CD14-positive monocyte (primary cell): ENCODE data around the gene CTNNA2. TPM values are rescaled to one million over a fixed set of nuclear protein-coding genes. Genes with fewer than 3 reads are reported as not detected.

Experiments
- DNase-seq, 3 donors: peaks; one replicate each; pipeline ENCODE4 v3.0.0-alpha.2; 2011 to 2022
- H2AFZ ChIP-seq: 2 replicates; pipeline ENCODE4 v1.6.0; 2012; ENCODE audit warnings: mild to moderate bottlenecking, low read depth, low read length, inconsistent platforms; ENCODE audit not compliant: insufficient read depth, poor library complexity, severe bottlenecking
- H3K27ac ChIP-seq, 2 donors: 1 replicate in 1 of 2; 2 replicates in 1 of 2; pipeline ENCODE4 v1.5.1; 2012 to 2013; ENCODE audit warnings: low read length in 2 of 2, control low read depth in 1 of 2, inconsistent platforms in 1 of 2, low read depth in 1 of 2, mild to moderate bottlenecking in 1 of 2
- H3K27me3 ChIP-seq, 2 donors: one replicate each; pipeline versions ENCODE4 v1.6.0 to v1.6.1; 2011 to 2013; ENCODE audit warnings: low read length in 2 of 2; ENCODE audit not compliant: control insufficient read depth in 2 of 2, insufficient read depth in 2 of 2
- H3K36me3 ChIP-seq, 2 donors: replicated peaks in 1 of 2; 1 replicate in 1 of 2; 2 replicates in 1 of 2; pipeline versions ENCODE4 v1.5.1 to v1.6.1; 2012 to 2013; ENCODE audit warnings: low read length in 2 of 2, control low read depth in 1 of 2, inconsistent platforms in 1 of 2, mild to moderate bottlenecking in 1 of 2; ENCODE audit not compliant: insufficient read depth in 2 of 2, control insufficient read depth in 1 of 2
- H3K4me1 ChIP-seq, 2 donors: 1 replicate in 1 of 2; 2 replicates in 1 of 2; pipeline versions ENCODE4 v1.5.1 to v1.6.1; 2012 to 2013; ENCODE audit warnings: low read length in 2 of 2, control low read depth in 1 of 2, inconsistent platforms in 1 of 2, mild to moderate bottlenecking in 1 of 2, moderate library complexity in 1 of 2; ENCODE audit not compliant: insufficient read depth in 2 of 2, control insufficient read depth in 1 of 2
- H3K4me2 ChIP-seq: replicated peaks from 2 replicates; pipeline ENCODE3; 2012; ENCODE audit warnings: low read length, moderate library complexity, mild to moderate bottlenecking; ENCODE audit not compliant: poor library complexity, severe bottlenecking; ENCODE audit errors: extremely low read depth
- H3K4me3 ChIP-seq, 3 experiments: fragments of 200-600 bp in 1 of 3; sonication (generic) in 1 of 3; replicated peaks in 1 of 3; 1 replicate in 2 of 3; 2 replicates in 1 of 3; pipeline ENCODE4 v1.5.1; 2011 to 2013; ENCODE audit warnings: low read length in 3 of 3, mild to moderate bottlenecking in 3 of 3, control low read depth in 2 of 3, low read depth in 2 of 3, inconsistent platforms in 1 of 3, moderate library complexity in 1 of 3
- H3K79me2 ChIP-seq: 2 replicates; pipeline ENCODE4 v1.6.0; 2012; ENCODE audit warnings: mild to moderate bottlenecking, control low read depth, inconsistent platforms, low read length, moderate library complexity; ENCODE audit not compliant: insufficient read depth
- H3K9ac ChIP-seq: 2 replicates; pipeline ENCODE4 v1.6.0; 2017; ENCODE audit warnings: low read length, mild to moderate bottlenecking; ENCODE audit not compliant: insufficient read depth, poor library complexity, severe bottlenecking
- H3K9me3 ChIP-seq, 2 donors: replicated peaks in 1 of 2; 1 replicate in 1 of 2; 2 replicates in 1 of 2; pipeline versions ENCODE4 v1.5.1 to v1.6.1; 2012 to 2013; ENCODE audit warnings: low read length in 2 of 2, control low read depth in 1 of 2; ENCODE audit not compliant: control insufficient read depth in 1 of 2, insufficient read depth in 1 of 2
- H4K20me1 ChIP-seq: 2 replicates; pipeline ENCODE4 v1.6.0; 2012; ENCODE audit warnings: mild to moderate bottlenecking, low read length, control low read depth, moderate library complexity; ENCODE audit not compliant: insufficient read depth
- H3K27ac Mint-ChIP-seq, 7 donors: one replicate each; pipeline ENCODE4 v1.8.0; 2020; ENCODE audit warnings: mild to moderate bottlenecking in 7 of 7, mixed read lengths in 7 of 7, moderate library complexity in 6 of 7, inconsistent platforms in 2 of 7
- H3K27me3 Mint-ChIP-seq, 3 donors: one replicate each; pipeline ENCODE4 v1.8.0; 2021 to 2022; ENCODE audit warnings: low read depth in 3 of 3, mild to moderate bottlenecking in 3 of 3, mixed read lengths in 3 of 3, moderate library complexity in 3 of 3, inconsistent platforms in 1 of 3
- H3K36me3 Mint-ChIP-seq, 2 donors: one replicate each; pipeline ENCODE4 v1.8.0; 2020; ENCODE audit warnings: mixed read lengths in 2 of 2, inconsistent platforms in 1 of 2, mild to moderate bottlenecking in 1 of 2
- H3K4me1 Mint-ChIP-seq: one replicate; pipeline ENCODE4 v1.8.0; 2020; ENCODE audit warnings: mild to moderate bottlenecking, mixed read lengths
- H3K4me3 Mint-ChIP-seq, 2 donors: one replicate each; pipeline ENCODE4 v1.8.0; 2020; ENCODE audit warnings: mild to moderate bottlenecking in 2 of 2, mixed read lengths in 2 of 2, moderate library complexity in 1 of 2
- H3K9me3 Mint-ChIP-seq, 7 donors: one replicate each; pipeline ENCODE4 v1.8.0; 2020 to 2022; ENCODE audit warnings: mixed read lengths in 7 of 7, mild to moderate bottlenecking in 6 of 7, moderate library complexity in 6 of 7, inconsistent platforms in 2 of 7
- WGBS: methylation state at CpG from one replicate; pipeline ENCODE4 v1.1.5; 2013; ENCODE audit warnings: missing lambda C conversion rate; ENCODE audit not compliant: insufficient coverage; 5-methylcytosine and 5-hydroxymethylcytosine counted together
- intact Hi-C, 2 donors: fragments of 100-400 bp; cut with micrococcal nuclease; formaldehyde crosslinking; loops; one replicate each; pipeline versions ENCODE4 v1.15.0 to v1.15.1; 2023
- polyA plus RNA-seq, 3 donors: library from polyadenylated mRNA; depleted of rRNA in 1 of 3; unstranded in 2 of 3; stranded (reverse) in 1 of 3; fragments of 300-500 nt in 2 of 3; fragments of >200 nt in 1 of 3; fragmentation: Illumina TruSeq in 2 of 3; gene quantifications; 1 replicate in 2 of 3; 2 replicates in 1 of 3; pipeline ENCODE4 v1.2.3, GENCODE V29; 2012 to 2021
- TF ChIP-seq, protein P1 (sequence below): fragments of 200-600 bp; IDR thresholded peaks from one replicate; pipeline ENCODE4 v1.8.0; 2022; ENCODE audit warnings: antibody characterized with exemption, mild to moderate bottlenecking

Gene CTNNA2
- polyA plus RNA-seq, 3 donors: not detected

- intact Hi-C loops: no loop called here
- WGBS: 89% methylated on average over 7 of the region's 10 CpGs
- no peaks in the 10 kb centered on the region for H3K36me3 ChIP-seq
- H3K4me2 ChIP-seq: no peak overlapping the region
- H4K20me1 ChIP-seq: no peaks in the 10 kb centered on the region
- peaks cover 0 to 3% of the 10 kb centered on the region in 2 donors for H3K9me3 ChIP-seq
- no peak overlapping the region for H2AFZ ChIP-seq
- no peaks in the 10 kb centered on the region for H3K27me3 Mint-ChIP-seq
- H3K27ac ChIP-seq: no peak overlapping the region
- no peaks in the 10 kb centered on the region for H3K4me1 ChIP-seq
- peaks cover 0 to 15% (median 0%) of the 10 kb centered on the region in 7 donors for H3K9me3 Mint-ChIP-seq
- no peak overlapping the region for H3K9ac ChIP-seq
- DNase-seq: no peak
- TF ChIP-seq, protein P1, sequence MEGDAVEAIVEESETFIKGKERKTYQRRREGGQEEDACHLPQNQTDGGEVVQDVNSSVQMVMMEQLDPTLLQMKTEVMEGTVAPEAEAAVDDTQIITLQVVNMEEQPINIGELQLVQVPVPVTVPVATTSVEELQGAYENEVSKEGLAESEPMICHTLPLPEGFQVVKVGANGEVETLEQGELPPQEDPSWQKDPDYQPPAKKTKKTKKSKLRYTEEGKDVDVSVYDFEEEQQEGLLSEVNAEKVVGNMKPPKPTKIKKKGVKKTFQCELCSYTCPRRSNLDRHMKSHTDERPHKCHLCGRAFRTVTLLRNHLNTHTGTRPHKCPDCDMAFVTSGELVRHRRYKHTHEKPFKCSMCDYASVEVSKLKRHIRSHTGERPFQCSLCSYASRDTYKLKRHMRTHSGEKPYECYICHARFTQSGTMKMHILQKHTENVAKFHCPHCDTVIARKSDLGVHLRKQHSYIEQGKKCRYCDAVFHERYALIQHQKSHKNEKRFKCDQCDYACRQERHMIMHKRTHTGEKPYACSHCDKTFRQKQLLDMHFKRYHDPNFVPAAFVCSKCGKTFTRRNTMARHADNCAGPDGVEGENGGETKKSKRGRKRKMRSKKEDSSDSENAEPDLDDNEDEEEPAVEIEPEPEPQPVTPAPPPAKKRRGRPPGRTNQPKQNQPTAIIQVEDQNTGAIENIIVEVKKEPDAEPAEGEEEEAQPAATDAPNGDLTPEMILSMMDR: no peak
- H3K4me3 Mint-ChIP-seq: no peak overlapping the region
- H3K4me1 Mint-ChIP-seq: no peaks in the 10 kb centered on the region
- H3K79me2 ChIP-seq: no peaks in the 10 kb centered on the region
- H3K36me3 Mint-ChIP-seq: no peaks in the 10 kb centered on the region
- H3K4me3 ChIP-seq: no peak overlapping the region
- H3K27ac Mint-ChIP-seq: no peak overlapping the region
- no peaks in the 10 kb centered on the region for H3K27me3 ChIP-seq
Measured at GRCh38 chr2:80573950-80574349, 1061.1 kb downstream of the CTNNA2 start.

- no peak for DNase-seq
- Mint-ChIP-seq H3K36me3 (no peaks in the 10 kb centered on the region), H3K4me1 (no peaks in the 10 kb centered on the region), H3K9me3 (peaks cover 0 to 8% (median 2%) of the 10 kb centered on the region in 7 donors), H3K27me3 (no peaks in the 10 kb centered on the region), H3K27ac (no peak overlapping the region), H3K4me3 (no peak overlapping the region)
- no peak overlapping the region for H3K9ac ChIP-seq
- H3K4me1 ChIP-seq: no peaks in the 10 kb centered on the region
- H3K79me2 ChIP-seq: no peaks in the 10 kb centered on the region
- H3K27me3 ChIP-seq: no peaks in the 10 kb centered on the region
- H3K4me3 ChIP-seq: no peak overlapping the region
- no peaks in the 10 kb centered on the region for H4K20me1 ChIP-seq
- TF ChIP-seq, protein P1: no peak
- H3K9me3 ChIP-seq: peaks cover 0 to 6% of the 10 kb centered on the region in 2 donors
- no peak overlapping the region for H2AFZ ChIP-seq
- no peak overlapping the region for H3K27ac ChIP-seq
- WGBS: 56% methylated on average over 1 of the region's 5 CpGs
- intact Hi-C loops: no loop called here
- no peaks in the 10 kb centered on the region for H3K36me3 ChIP-seq
- H3K4me2 ChIP-seq: no peak overlapping the region
Measured at GRCh38 chr2:80579756-80580155, 1066.9 kb downstream of the CTNNA2 start.
